GM12878 (cell line): Measurements from ENCODE around the gene TLL2. TPM values are rescaled to one million over a fixed set of nuclear protein-coding genes. Genes with fewer than 3 reads are reported as not detected.

Experiments used
- ATAC-seq: fragments of 200-7000 bp; cut with Tn5 transposase; 3 replicates; pipeline ENCODE4 v1.9.1; 2020; ENCODE audit warnings: mild to moderate bottlenecking, moderate library complexity
- BruUV-seq: library from RNA; stranded (reverse); fragments of 400-500 nt; replicated peaks from 2 replicates; lab custom pipeline; 2021; lab: Mats Ljungman, UMichigan
- CTCF ChIA-PET: fragments of 300-600 bp; sonication (Branson Sonifier 250); formaldehyde crosslinking; extraction: SDS; loops from one replicate; lab custom pipeline; 2021; ENCODE audit warnings: inconsistent platforms; lab: Yijun Ruan, JAX
- POLR2A ChIA-PET: fragments of 350-600 bp; formaldehyde crosslinking; extraction: SDS; loops from one replicate; lab custom pipeline; 2021; ENCODE audit warnings: inconsistent platforms; lab: Charles Lee
- RAD21 ChIA-PET: fragments of 300-600 bp; sonication (Branson Sonifier 250); formaldehyde crosslinking; loops from one replicate; lab custom pipeline; 2023; ENCODE audit warnings: antibody characterized with exemption; ENCODE audit not compliant: unreplicated experiment; lab: Charles Lee
- SMC1A ChIA-PET: fragments of 300-600 bp; sonication (Branson Sonifier 250); formaldehyde crosslinking; loops from one replicate; lab custom pipeline; 2023; ENCODE audit not compliant: unreplicated experiment, uncharacterized antibody; lab: Charles Lee
- DNase-seq: peaks from one replicate; pipeline ENCODE4 v3.0.0-alpha.2; 2011; ENCODE audit warnings: low read depth, low spot score
- FAIRE-seq: peaks from 3 replicates; lab custom pipeline; 2011; peaks lifted over from hg19 to GRCh38; lab: Jason Lieb, UNC
- H2AFZ ChIP-seq: 2 replicates; pipeline ENCODE4 v1.6.0; 2011; ENCODE audit warnings: low read depth, low read length, control low read depth; ENCODE audit not compliant: control insufficient read depth
- H3K27ac ChIP-seq: 2 replicates; pipeline ENCODE4 v1.5.1; 2011; ENCODE audit warnings: control low read depth; ENCODE audit not compliant: control insufficient read depth, insufficient read depth
- H3K27me3 ChIP-seq, 2 experiments: replicated peaks in 1 of 2; 2 replicates each; pipeline versions ENCODE4 v1.6.0 to v1.6.1; 2011; ENCODE audit warnings: low read length in 1 of 2; ENCODE audit not compliant: control insufficient read depth in 2 of 2, insufficient read depth in 2 of 2
- H3K36me3 ChIP-seq, 2 experiments: 2 replicates each; pipeline ENCODE4 v1.5.1; 2011; ENCODE audit warnings: low read length in 1 of 2; ENCODE audit not compliant: control insufficient read depth in 2 of 2, insufficient read depth in 2 of 2
- H3K4me1 ChIP-seq: 2 replicates; pipeline ENCODE4 v1.6.1; 2011; ENCODE audit warnings: mild to moderate bottlenecking, low read length, moderate library complexity, mixed read lengths; ENCODE audit not compliant: control insufficient read depth, insufficient read depth
- H3K4me2 ChIP-seq: 2 replicates; pipeline ENCODE4 v1.6.0; 2011; ENCODE audit warnings: control low read depth; ENCODE audit not compliant: control insufficient read depth, insufficient read depth
- H3K4me3 ChIP-seq: fragments of 200-600 bp; sonication (generic); 2 replicates; pipeline ENCODE4 v1.5.1; 2016
- H3K79me2 ChIP-seq: 2 replicates; pipeline ENCODE4 v1.6.0; 2011; ENCODE audit warnings: low read length; ENCODE audit not compliant: control insufficient read depth, insufficient read depth
- H3K9ac ChIP-seq: 2 replicates; pipeline ENCODE4 v1.8.0; 2011; ENCODE audit warnings: low read length, control low read depth, mixed read lengths; ENCODE audit not compliant: control insufficient read depth, insufficient read depth
- H3K9me3 ChIP-seq: replicated peaks from 3 replicates; pipeline ENCODE4 v1.5.1; 2011; ENCODE audit warnings: mild to moderate bottlenecking, low read length; ENCODE audit not compliant: control insufficient read depth, insufficient read depth
- H4K20me1 ChIP-seq: 2 replicates; pipeline ENCODE4 v1.6.0; 2011; ENCODE audit not compliant: control insufficient read depth, insufficient read depth
- EP300 ChIP-seq, 2 experiments: fragments of 150-350 bp in 1 of 2; IDR thresholded peaks; 2 replicates each; pipeline ENCODE4 v1.6.1; 2011 to 2012; ENCODE audit warnings: low read depth in 2 of 2, low read length in 2 of 2, borderline replicate concordance in 1 of 2, improper control_type of control experiment in 1 of 2, inconsistent platforms in 1 of 2; ENCODE audit not compliant: control insufficient read depth in 1 of 2
- KLF5 ChIP-seq: fragments of 450-650 bp; IDR thresholded peaks from 2 replicates; pipeline ENCODE4 v1.6.1; 2014; ENCODE audit warnings: mild to moderate bottlenecking; ENCODE audit not compliant: partially characterized antibody
- NR2C2 ChIP-seq: IDR thresholded peaks from 2 replicates; pipeline ENCODE4 v1.6.1; 2011; ENCODE audit warnings: borderline replicate concordance, low read depth; ENCODE audit not compliant: control insufficient read depth, insufficient read length
- RBBP5 ChIP-seq: fragments of 200-600 bp; sonication (generic); conservative IDR thresholded peaks from 2 replicates; pipeline ENCODE4 v1.6.1; 2016
- RELA ChIP-seq: fragments of 450-650 bp; IDR thresholded peaks from 2 replicates; pipeline ENCODE4 v1.8.0; 2014; ENCODE audit warnings: borderline replicate concordance; ENCODE audit not compliant: partially characterized antibody
- RUNX3 ChIP-seq: IDR thresholded peaks from 2 replicates; pipeline ENCODE4 v1.6.1; 2012; ENCODE audit warnings: low read length, inconsistent platforms
- SMC3 ChIP-seq: IDR thresholded peaks from 2 replicates; pipeline ENCODE4 v1.6.1; 2011; ENCODE audit warnings: low read length, improper control_type of control experiment, borderline replicate concordance
- YY1 ChIP-seq: IDR thresholded peaks from 2 replicates; pipeline ENCODE4 v1.6.1; 2011; ENCODE audit warnings: low read depth, mild to moderate bottlenecking, low read length
- ZSCAN29 ChIP-seq: fragments of 450-650 bp; IDR thresholded peaks from 2 replicates; pipeline ENCODE4 v1.6.1; 2017; ENCODE audit warnings: mild to moderate bottlenecking, moderate library complexity
- WGBS: methylation state at CpG from one replicate; pipeline ENCODE4 v1.1.6; 2016; ENCODE audit warnings: low lambda C conversion rate; ENCODE audit not compliant: insufficient replicate concordance, insufficient coverage; ENCODE audit errors: missing lambda C conversion rate; 5-methylcytosine and 5-hydroxymethylcytosine counted together
- in situ Hi-C: fragments of 300-500 bp; cut with MboI; formaldehyde crosslinking; loops from 9 replicates; pipeline ENCODE4 v1.14.3; 2018; ENCODE audit warnings: mixed read lengths
- intact Hi-C: fragments of 100-400 bp; cut with micrococcal nuclease; formaldehyde crosslinking; loops from one replicate; pipeline ENCODE4 v1.14.2; 2022; ENCODE audit not compliant: unreplicated experiment
- polyA plus RNA-seq, 11 experiments: library from polyadenylated mRNA; depleted of rRNA in 4 of 11; unstranded in 6 of 11; stranded (reverse) in 5 of 11; fragments of >200 nt; fragmentation: Nextera tagmentation in 4 of 11; fragmentation: Illumina TruSeq in 1 of 11; extraction: Ambion mirVana in 4 of 11; extraction: Trizol in 1 of 11; gene quantifications; 1 replicate in 1 of 11; 2 replicates in 10 of 11; pipeline versions ENCODE4 v1.2.1 to v1.2.3, GENCODE V29; 2011 to 2016; ENCODE audit warnings: inconsistent platforms in 2 of 11, missing spikeins in 2 of 11, low read depth in 1 of 11
- total RNA-seq, 4 experiments: library from RNA; depleted of rRNA in 3 of 4; stranded (reverse); fragments of >200 nt in 3 of 4; fragmentation: Illumina TruSeq in 1 of 4; extraction: Trizol in 1 of 4; gene quantifications; 2 replicates each; pipeline versions ENCODE4 v1.2.1 to v1.2.3, GENCODE V29; 2013 to 2021
- TF ChIP-seq, protein P1 (sequence below): fragments of 450-650 bp; IDR thresholded peaks from 2 replicates; pipeline ENCODE4 v1.6.1; 2017; ENCODE audit warnings: low read depth, mild to moderate bottlenecking, moderate library complexity
- TF ChIP-seq, protein P2 (sequence below): fragments of 450-650 bp; IDR thresholded peaks from 2 replicates; pipeline ENCODE4 v1.6.1; 2017; ENCODE audit warnings: mild to moderate bottlenecking
- TF ChIP-seq, protein P3 (sequence below): fragments of 450-650 bp; IDR thresholded peaks from 2 replicates; pipeline ENCODE4 v1.6.1; 2016; ENCODE audit warnings: mild to moderate bottlenecking, moderate library complexity, borderline replicate concordance

The TLL2 gene
- total and polyA plus RNA-seq, 10 of the 15 experiments (the other 5 are each of a cell fraction or from before 2014, with no cell fraction given): 0.02 to 2.1 (median 0.52) TPM

DNA sequence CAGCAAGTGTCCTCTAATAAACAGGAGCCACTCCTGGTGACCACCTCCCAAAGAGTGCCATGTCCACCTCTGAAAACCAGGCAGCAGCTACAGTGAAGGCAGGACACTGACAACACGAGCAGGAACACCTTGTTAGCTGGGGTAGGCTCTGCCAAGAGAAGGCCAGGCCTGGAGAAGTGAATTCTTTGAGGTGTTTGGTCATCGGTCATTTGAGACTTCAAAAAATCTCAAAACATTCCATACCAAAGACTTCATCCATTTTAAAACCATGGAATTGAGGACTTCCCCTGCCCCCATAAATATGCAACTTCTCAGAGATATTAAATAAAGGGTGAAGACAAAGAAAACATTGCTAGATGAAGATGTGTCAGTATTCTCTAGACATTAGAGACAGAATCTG lies 126.6 kb downstream of the TLL2 start:
- no peak overlapping the region for H3K27ac ChIP-seq
- BruUV-seq: no TSS peak
- H3K27me3 ChIP-seq: peaks cover 0 to 2% of the 10 kb centered on the region in 2 experiments; a peak in 3 of 4 replicates
- intact Hi-C loops: no loop called here
- WGBS: 37% methylated on average over 2 of the region's 2 CpGs
- no peak for TF ChIP-seq SMC3
- no peak for TF ChIP-seq ZSCAN29
- TF ChIP-seq EP300 (IDR thresholded peaks at IDR 0.05; ENCODE audit: borderline replicate concordance in 1 of 2, control insufficient read depth in 1 of 2, low read depth in 2 of 2, low read length in 2 of 2): no peak
- TF ChIP-seq NR2C2: no peak
- no peak for TF ChIP-seq YY1
- no peak for TF ChIP-seq RBBP5
- TF ChIP-seq, protein P1, sequence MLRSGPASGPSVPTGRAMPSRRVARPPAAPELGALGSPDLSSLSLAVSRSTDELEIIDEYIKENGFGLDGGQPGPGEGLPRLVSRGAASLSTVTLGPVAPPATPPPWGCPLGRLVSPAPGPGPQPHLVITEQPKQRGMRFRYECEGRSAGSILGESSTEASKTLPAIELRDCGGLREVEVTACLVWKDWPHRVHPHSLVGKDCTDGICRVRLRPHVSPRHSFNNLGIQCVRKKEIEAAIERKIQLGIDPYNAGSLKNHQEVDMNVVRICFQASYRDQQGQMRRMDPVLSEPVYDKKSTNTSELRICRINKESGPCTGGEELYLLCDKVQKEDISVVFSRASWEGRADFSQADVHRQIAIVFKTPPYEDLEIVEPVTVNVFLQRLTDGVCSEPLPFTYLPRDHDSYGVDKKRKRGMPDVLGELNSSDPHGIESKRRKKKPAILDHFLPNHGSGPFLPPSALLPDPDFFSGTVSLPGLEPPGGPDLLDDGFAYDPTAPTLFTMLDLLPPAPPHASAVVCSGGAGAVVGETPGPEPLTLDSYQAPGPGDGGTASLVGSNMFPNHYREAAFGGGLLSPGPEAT: no peak
- TF ChIP-seq, protein P2, sequence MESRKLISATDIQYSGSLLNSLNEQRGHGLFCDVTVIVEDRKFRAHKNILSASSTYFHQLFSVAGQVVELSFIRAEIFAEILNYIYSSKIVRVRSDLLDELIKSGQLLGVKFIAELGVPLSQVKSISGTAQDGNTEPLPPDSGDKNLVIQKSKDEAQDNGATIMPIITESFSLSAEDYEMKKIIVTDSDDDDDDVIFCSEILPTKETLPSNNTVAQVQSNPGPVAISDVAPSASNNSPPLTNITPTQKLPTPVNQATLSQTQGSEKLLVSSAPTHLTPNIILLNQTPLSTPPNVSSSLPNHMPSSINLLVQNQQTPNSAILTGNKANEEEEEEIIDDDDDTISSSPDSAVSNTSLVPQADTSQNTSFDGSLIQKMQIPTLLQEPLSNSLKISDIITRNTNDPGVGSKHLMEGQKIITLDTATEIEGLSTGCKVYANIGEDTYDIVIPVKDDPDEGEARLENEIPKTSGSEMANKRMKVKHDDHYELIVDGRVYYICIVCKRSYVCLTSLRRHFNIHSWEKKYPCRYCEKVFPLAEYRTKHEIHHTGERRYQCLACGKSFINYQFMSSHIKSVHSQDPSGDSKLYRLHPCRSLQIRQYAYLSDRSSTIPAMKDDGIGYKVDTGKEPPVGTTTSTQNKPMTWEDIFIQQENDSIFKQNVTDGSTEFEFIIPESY: no peak
- TF ChIP-seq, protein P3, sequence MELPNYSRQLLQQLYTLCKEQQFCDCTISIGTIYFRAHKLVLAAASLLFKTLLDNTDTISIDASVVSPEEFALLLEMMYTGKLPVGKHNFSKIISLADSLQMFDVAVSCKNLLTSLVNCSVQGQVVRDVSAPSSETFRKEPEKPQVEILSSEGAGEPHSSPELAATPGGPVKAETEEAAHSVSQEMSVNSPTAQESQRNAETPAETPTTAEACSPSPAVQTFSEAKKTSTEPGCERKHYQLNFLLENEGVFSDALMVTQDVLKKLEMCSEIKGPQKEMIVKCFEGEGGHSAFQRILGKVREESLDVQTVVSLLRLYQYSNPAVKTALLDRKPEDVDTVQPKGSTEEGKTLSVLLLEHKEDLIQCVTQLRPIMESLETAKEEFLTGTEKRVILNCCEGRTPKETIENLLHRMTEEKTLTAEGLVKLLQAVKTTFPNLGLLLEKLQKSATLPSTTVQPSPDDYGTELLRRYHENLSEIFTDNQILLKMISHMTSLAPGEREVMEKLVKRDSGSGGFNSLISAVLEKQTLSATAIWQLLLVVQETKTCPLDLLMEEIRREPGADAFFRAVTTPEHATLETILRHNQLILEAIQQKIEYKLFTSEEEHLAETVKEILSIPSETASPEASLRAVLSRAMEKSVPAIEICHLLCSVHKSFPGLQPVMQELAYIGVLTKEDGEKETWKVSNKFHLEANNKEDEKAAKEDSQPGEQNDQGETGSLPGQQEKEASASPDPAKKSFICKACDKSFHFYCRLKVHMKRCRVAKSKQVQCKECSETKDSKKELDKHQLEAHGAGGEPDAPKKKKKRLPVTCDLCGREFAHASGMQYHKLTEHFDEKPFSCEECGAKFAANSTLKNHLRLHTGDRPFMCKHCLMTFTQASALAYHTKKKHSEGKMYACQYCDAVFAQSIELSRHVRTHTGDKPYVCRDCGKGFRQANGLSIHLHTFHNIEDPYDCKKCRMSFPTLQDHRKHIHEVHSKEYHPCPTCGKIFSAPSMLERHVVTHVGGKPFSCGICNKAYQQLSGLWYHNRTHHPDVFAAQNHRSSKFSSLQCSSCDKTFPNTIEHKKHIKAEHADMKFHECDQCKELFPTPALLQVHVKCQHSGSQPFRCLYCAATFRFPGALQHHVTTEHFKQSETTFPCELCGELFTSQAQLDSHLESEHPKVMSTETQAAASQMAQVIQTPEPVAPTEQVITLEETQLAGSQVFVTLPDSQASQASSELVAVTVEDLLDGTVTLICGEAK: no peak
- no peak for TF ChIP-seq RELA
- no peak for TF ChIP-seq RUNX3
- no peak for TF ChIP-seq KLF5
- TF ChIP-seq, all 136 proteins: peak for 0
- CTCF ChIA-PET: interaction anchor here (1.0 to 2.6 kb wide), 3 partner anchors 9 to 123 kb away, joined by 3 to 14 read pairs (median 4); no protein-coding TSS in a partner anchor
- SMC1A ChIA-PET: no interaction called here
- H3K9me3 ChIP-seq: no peaks in the 10 kb centered on the region
- no peak overlapping the region for H3K9ac ChIP-seq
- H3K4me2 ChIP-seq: no peak overlapping the region
- in situ Hi-C loops: no loop called here
- POLR2A ChIA-PET: no interaction called here
- H4K20me1 ChIP-seq: no peaks in the 10 kb centered on the region
- no peaks in the 10 kb centered on the region for H3K79me2 ChIP-seq
- H3K4me1 ChIP-seq: no peaks in the 10 kb centered on the region
- H3K4me3 ChIP-seq: no peak overlapping the region
- H2AFZ ChIP-seq: no peak overlapping the region
- no peak for FAIRE-seq
- RAD21 ChIA-PET: no interaction called here
- no peaks in the 10 kb centered on the region for H3K36me3 ChIP-seq
- no peak for DNase-seq
- ATAC-seq: no peak
